ENCODE data around the gene TGM2. TPM values are rescaled to one million over a fixed set of nuclear protein-coding genes. Genes with fewer than 3 reads are reported as not detected.

TGM2 gene
- total RNA-seq, 4 donors from 2014 or later: 14.2 to 52.0 (median 21.7) TPM

DNA sequence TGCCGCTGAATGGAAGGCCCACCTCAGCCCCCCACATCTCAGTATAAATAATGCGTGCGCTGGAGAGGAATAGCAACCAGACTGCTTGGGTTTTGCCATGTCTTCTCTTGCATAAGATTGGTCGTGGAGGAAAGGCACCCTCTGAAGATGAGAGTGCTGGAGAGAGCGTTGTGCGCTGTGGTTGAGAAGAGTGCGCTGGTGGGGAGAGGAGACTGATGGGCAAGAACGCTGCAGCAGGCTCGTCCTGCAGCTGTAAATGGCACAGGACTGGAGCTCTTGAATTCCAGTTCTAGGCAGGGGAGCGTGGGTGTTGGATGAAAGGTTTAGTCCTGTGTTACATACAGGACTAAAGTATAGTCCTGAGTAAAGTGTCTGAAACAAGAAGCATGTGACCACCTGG is 80.0 kb downstream of the TGM2 start:
- intact Hi-C loops (cut with DNase I; ENCODE audit: low total_unique reads): no loop called here
- no peak for DNase-seq
- Histone ChIP-seq H3K4me1 (peaks cover 3 to 32% (median 12%) of the 10 kb centered on the region in 4 donors), H3K36me3 (peaks cover 0 to 20% (median 8%) of the 10 kb centered on the region in 4 donors), H3K27ac (peak overlapping the region; percentile 66 to 83 (median 79)), H3K4me3 (no peak overlapping the region), H3K27me3 (no peaks in the 10 kb centered on the region), H3K9me3 (no peaks in the 10 kb centered on the region)
- in situ Hi-C loops (cut with MboI; ENCODE audit: low pct_ligation_motif_present in 1 of 4, low pct_unique_long_range_greater_than_20kb in 1 of 4, low sequenced_read_pairs in 3 of 4): no loop called here
- 77% methylated on average over 10 of the region's 10 CpGs; no CpG with 5 or more reads in 1 of the 2 donors for WGBS, 2 donors (ENCODE audit: low coverage in 1 of 2)
- TF ChIP-seq POLR2A (IDR thresholded peaks at IDR 0.05): no peak
- TF ChIP-seq POLR2AphosphoS5 (IDR thresholded peaks at IDR 0.05): no peak
- TF ChIP-seq EP300 (IDR thresholded peaks at IDR 0.05; ENCODE audit: low read depth): no peak
- TF ChIP-seq, protein P1, sequence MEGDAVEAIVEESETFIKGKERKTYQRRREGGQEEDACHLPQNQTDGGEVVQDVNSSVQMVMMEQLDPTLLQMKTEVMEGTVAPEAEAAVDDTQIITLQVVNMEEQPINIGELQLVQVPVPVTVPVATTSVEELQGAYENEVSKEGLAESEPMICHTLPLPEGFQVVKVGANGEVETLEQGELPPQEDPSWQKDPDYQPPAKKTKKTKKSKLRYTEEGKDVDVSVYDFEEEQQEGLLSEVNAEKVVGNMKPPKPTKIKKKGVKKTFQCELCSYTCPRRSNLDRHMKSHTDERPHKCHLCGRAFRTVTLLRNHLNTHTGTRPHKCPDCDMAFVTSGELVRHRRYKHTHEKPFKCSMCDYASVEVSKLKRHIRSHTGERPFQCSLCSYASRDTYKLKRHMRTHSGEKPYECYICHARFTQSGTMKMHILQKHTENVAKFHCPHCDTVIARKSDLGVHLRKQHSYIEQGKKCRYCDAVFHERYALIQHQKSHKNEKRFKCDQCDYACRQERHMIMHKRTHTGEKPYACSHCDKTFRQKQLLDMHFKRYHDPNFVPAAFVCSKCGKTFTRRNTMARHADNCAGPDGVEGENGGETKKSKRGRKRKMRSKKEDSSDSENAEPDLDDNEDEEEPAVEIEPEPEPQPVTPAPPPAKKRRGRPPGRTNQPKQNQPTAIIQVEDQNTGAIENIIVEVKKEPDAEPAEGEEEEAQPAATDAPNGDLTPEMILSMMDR (IDR thresholded peaks at IDR 0.05): no peak

- H3K4me1 ChIP-seq: peaks cover 3 to 32% (median 12%) of the 10 kb centered on the region in 4 donors
- no peak for DNase-seq
- peaks cover 0 to 18% (median 7%) of the 10 kb centered on the region in 4 donors for H3K36me3 ChIP-seq
Measured at GRCh38 chr20:38084425-38084951, 80.6 kb downstream of the TGM2 start.

DNA sequence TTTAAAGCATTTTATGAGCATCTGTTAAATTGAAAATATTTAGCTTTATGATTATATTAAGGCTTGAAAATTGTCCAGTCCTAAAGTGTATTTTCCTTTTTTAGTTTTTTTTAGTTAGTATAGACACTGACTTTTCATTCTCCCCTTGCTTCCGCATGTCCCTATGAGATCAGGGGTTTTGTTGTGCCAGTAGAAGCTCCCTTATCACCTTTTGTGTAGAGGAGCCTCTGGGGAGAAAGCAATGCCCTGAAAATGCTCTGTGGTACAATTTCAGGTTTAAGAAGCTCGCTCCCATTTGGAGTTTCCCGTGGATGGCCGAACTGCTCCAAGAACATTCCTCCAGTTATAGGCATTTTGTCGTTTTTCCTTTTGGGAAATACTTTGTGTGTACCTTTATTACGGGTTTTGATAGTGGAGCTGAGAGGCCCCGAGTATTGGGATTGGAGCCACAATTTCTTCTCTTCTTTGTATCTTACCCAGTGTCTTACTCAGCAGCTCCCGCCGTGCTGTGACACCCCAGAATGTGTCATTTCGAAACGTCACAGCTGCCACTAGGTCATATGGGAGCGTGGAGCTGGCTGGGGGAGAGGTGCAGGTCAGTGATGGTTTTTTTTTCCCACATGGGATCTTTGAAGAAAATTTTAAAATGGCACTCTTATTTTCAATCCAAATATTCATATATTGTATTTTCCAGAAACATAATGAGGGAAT is 81.6 kb downstream of the TGM2 start:
- in situ Hi-C loops (cut with MboI; ENCODE audit: low pct_ligation_motif_present in 1 of 4, low pct_unique_long_range_greater_than_20kb in 1 of 4, low sequenced_read_pairs in 3 of 4): no loop called here
- 80 to 83% methylated on average over 8 to 12 of the region's 12 CpGs for WGBS, 2 donors (ENCODE audit: low coverage in 1 of 2)
- H3K4me3 ChIP-seq: no peak overlapping the region
- intact Hi-C loops (cut with DNase I; ENCODE audit: low total_unique reads): no loop called here
- H3K4me1 ChIP-seq: peaks cover 3 to 32% (median 12%) of the 10 kb centered on the region in 4 donors
- H3K27ac ChIP-seq: peak overlapping the region; percentile 66 to 83 (median 79)
- no peak for DNase-seq
- H3K36me3 ChIP-seq: peaks cover 0 to 13% (median 5%) of the 10 kb centered on the region in 4 donors
- no peaks in the 10 kb centered on the region for H3K9me3 ChIP-seq
- H3K27me3 ChIP-seq: no peaks in the 10 kb centered on the region
- TF ChIP-seq POLR2A (IDR thresholded peaks at IDR 0.05) (no peak), EP300 (IDR thresholded peaks at IDR 0.05; ENCODE audit: low read depth) (no peak), POLR2AphosphoS5 (IDR thresholded peaks at IDR 0.05) (no peak)
- TF ChIP-seq, protein P1 (IDR thresholded peaks at IDR 0.05): no peak

More at GRCh38 chr20:38084425-38084951, 80.6 kb downstream of the TGM2 start:
- intact Hi-C loops (cut with DNase I; ENCODE audit: low total_unique reads) (no loop called here), in situ Hi-C loops (cut with MboI; ENCODE audit: low pct_ligation_motif_present in 1 of 4, low pct_unique_long_range_greater_than_20kb in 1 of 4, low sequenced_read_pairs in 3 of 4) (no loop called here)
- Histone ChIP-seq H3K9me3 (no peaks in the 10 kb centered on the region), H3K27me3 (no peaks in the 10 kb centered on the region), H3K27ac (peak overlapping the region; percentile 66 to 83 (median 79)), H3K4me3 (no peak overlapping the region)
- peak; percentile 13 to 62 (median 54) for TF ChIP-seq POLR2AphosphoS5 (IDR thresholded peaks at IDR 0.05)
- TF ChIP-seq, protein P1 (IDR thresholded peaks at IDR 0.05): no peak
- TF ChIP-seq POLR2A (IDR thresholded peaks at IDR 0.05): no peak
- whole genome bisulfite sequencing, 2 donors (ENCODE audit: low coverage in 1 of 2): 24 to 42% methylated on average over 3 to 5 of the region's 5 CpGs

DNA sequence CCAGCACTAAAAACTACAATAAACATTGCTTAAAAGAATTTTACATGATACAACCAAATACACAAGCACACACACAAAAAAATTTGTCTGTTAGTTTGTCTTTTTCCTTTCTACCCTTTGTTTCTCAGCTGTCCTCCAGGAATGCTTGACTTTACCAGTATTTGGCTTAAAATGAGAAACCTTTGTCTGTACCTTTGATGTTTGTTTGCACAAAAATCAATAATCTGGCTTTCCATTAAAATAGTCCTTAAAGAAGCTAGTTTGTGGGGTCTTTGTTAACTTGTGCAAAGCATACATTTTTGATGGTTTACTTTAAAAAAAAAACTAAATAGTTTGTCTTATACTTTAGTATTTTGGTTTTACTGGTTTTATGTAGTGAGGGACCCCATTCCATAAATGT is 82.2 kb downstream of the TGM2 start:
- H3K27me3 ChIP-seq: no peaks in the 10 kb centered on the region
- H3K4me1 ChIP-seq: peaks cover 3 to 32% (median 12%) of the 10 kb centered on the region in 4 donors
- TF ChIP-seq EP300 (IDR thresholded peaks at IDR 0.05; ENCODE audit: low read depth) (no peak), POLR2A (IDR thresholded peaks at IDR 0.05) (no peak), POLR2AphosphoS5 (IDR thresholded peaks at IDR 0.05) (no peak)
- TF ChIP-seq, protein P1 (IDR thresholded peaks at IDR 0.05): no peak
- peak overlapping the region; percentile 66 to 83 (median 79) for H3K27ac ChIP-seq
- peaks cover 0 to 11% (median 5%) of the 10 kb centered on the region in 4 donors for H3K36me3 ChIP-seq
- no peak overlapping the region for H3K4me3 ChIP-seq
- no peak for DNase-seq
- in situ Hi-C loops (cut with MboI; ENCODE audit: low pct_ligation_motif_present in 1 of 4, low pct_unique_long_range_greater_than_20kb in 1 of 4, low sequenced_read_pairs in 3 of 4) (no loop called here), intact Hi-C loops (cut with DNase I; ENCODE audit: low total_unique reads) (no loop called here)
- no peaks in the 10 kb centered on the region for H3K9me3 ChIP-seq
